ENCODE data around the gene FASTK. TPM values are rescaled to one million over a fixed set of nuclear protein-coding genes. Genes with fewer than 3 reads are reported as not detected.

Gene FASTK
- total and polyA plus RNA-seq, 3 donors from 2014 or later: 60.3 to 124 (median 114) TPM

DNA sequence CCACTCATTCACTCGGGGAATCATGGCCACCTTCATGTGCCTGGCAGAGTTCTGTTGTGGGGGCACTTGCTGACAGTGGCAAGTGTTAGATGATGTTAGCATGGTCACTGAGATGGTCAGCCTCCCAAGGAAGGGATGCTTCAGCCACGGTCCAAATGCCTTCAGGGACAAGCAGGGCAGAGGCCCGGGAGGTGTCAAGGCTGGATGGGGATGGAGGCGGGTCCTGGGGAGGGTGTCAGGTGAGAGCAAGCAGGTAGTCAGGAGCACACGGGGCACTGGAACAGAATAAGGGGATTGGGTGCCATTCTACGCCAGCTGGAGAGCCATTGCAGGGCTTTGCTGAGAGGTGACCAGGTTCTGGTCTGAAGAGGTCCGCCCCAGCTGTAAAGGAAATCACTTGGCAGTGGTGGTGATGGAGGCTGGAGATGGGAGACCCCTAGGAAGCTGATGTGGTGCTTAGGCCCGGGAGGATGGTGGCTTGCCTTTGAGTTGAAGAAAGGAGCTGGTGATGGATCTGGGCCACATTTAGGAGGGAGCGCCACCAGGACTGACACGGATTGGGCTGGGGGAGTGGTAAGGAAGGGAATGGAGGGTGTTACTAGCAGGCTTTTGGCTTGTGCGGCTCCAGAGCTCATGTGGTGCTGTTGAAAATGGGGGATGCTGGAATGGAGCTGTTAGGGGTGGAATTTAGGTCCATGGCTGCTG lies 29.8 kb upstream of the FASTK start:
- 75 to 77% methylated on average over 10 to 11 of the region's 11 CpGs for WGBS, 2 donors
- TF ChIP-seq CTCF (IDR thresholded peaks at IDR 0.05) (no peak), POLR2A (IDR thresholded peaks at IDR 0.05) (no peak)
- H3K9me3 ChIP-seq: no peaks in the 10 kb centered on the region
- no peak overlapping the region for H3K27ac ChIP-seq
- DNase-seq: no peak
- intact Hi-C loops (cut with DNase I; ENCODE audit: low total_unique reads): no loop called here
- H3K36me3 ChIP-seq (ENCODE audit: low read depth, missing control alignments): no peaks in the 10 kb centered on the region
- H3K27me3 ChIP-seq: no peaks in the 10 kb centered on the region
- H3K4me3 ChIP-seq: no peak overlapping the region
- H3K4me1 ChIP-seq: peaks cover 5% of the 10 kb centered on the region

- H3K27ac ChIP-seq: no peak overlapping the region
- intact Hi-C loops (cut with DNase I; ENCODE audit: low total_unique reads): no loop called here
- peaks cover 5% of the 10 kb centered on the region for H3K4me1 ChIP-seq
These were observed 28.8 kb upstream of the FASTK start for GRCh38 chr7:151109094-151110048.

DNA sequence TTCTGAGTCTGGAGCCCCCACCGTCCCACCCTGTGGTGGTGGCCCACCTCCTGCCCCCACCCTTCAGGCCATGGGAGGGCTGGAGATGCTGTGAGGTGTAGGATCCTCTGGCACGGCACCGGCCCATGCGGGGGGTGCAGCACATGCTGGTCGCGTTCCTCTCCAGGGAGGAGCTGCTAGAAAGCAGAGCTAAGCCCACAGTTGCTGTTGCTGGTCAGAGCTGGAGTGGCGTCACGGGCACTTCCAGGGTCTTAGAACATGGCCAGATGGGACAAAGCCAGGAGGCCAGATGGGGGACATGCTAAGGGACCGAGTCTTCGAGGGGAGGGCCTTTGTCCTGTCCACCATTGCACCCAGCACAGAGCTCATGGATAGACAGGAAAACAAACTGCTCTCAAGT lies 27.3 kb upstream of the FASTK start:
- Histone ChIP-seq H3K27ac (no peak overlapping the region), H3K27me3 (no peaks in the 10 kb centered on the region), H3K4me3 (no peak overlapping the region), H3K4me1 (peaks cover 5% of the 10 kb centered on the region), H3K9me3 (no peaks in the 10 kb centered on the region), H3K36me3 (ENCODE audit: low read depth, missing control alignments) (no peaks in the 10 kb centered on the region)
- intact Hi-C loops (cut with DNase I; ENCODE audit: low total_unique reads): no loop called here
- 79 to 89% methylated on average over 9 to 10 of the region's 10 CpGs for WGBS, 2 donors
- no peak for DNase-seq
- TF ChIP-seq CTCF (IDR thresholded peaks at IDR 0.05) (no peak), POLR2A (IDR thresholded peaks at IDR 0.05) (no peak)

More at GRCh38 chr7:151109094-151110048, 28.8 kb upstream of the FASTK start:
- DNase-seq: no peak
- Histone ChIP-seq H3K9me3 (no peaks in the 10 kb centered on the region), H3K4me3 (no peak overlapping the region), H3K27me3 (no peaks in the 10 kb centered on the region), H3K36me3 (ENCODE audit: low read depth, missing control alignments) (no peaks in the 10 kb centered on the region)
- TF ChIP-seq POLR2A (IDR thresholded peaks at IDR 0.05): no peak
- TF ChIP-seq CTCF (IDR thresholded peaks at IDR 0.05): no peak
- WGBS, 2 donors: 76 to 80% methylated on average over 10 to 15 of the region's 15 CpGs

DNA sequence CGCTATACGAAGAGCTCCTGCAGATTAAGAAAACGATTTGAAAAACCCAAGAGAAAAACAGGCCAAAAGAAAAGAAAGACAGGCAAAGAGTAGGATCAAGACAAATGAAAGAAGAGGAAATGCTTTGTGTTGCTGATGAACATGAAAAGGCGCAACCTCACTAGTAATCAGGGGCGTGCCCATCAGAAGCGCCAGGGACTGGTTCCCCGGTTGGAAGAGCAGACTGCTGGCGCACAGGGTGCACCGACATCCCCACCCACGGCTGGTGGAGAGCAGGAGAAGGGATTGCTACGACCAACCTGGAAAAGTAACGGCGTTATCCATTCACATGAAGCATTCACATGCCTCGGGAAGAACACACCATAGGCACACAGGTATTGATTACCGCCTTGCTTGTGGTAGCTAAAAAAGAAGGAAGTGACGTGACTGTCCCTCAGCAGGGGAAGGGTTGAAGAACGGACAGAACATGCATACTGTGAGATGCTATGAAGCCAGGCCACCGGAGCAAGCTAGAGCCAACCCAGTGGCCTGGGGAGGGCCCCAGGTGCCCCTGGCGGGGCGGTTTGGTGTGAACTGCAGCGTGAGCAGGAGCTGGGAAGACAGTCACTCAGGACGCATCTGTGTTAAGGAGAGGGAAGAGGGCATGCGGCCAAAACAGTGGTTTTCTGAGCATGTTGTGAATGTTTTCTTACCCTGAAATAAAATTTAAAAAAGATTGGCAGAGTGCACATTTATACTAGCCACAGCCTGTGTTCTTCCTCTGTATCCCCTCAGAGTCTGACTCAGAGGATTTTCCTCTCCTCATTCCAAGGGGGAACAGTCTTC lies 24.0 kb upstream of the FASTK start:
- no peak for DNase-seq
- H3K27me3 ChIP-seq: no peaks in the 10 kb centered on the region
- peaks cover 5% of the 10 kb centered on the region for H3K4me1 ChIP-seq
- no peaks in the 10 kb centered on the region for H3K9me3 ChIP-seq
- no peak for TF ChIP-seq POLR2A (IDR thresholded peaks at IDR 0.05)
- TF ChIP-seq CTCF (IDR thresholded peaks at IDR 0.05): no peak
- intact Hi-C loops (cut with DNase I; ENCODE audit: low total_unique reads): no loop called here
- H3K27ac ChIP-seq: no peak overlapping the region
- no peaks in the 10 kb centered on the region for H3K36me3 ChIP-seq (ENCODE audit: low read depth, missing control alignments)
- 80 to 84% methylated on average over 23 of the region's 23 CpGs for WGBS, 2 donors
- H3K4me3 ChIP-seq: no peak overlapping the region

Data from testis (tissue), 3 donors.